ENCODE results near the gene ADAT2. TPM values are rescaled to one million over a fixed set of nuclear protein-coding genes. Genes with fewer than 3 reads are reported as not detected.
"Not testable (repeated sequence)": the region's sequence is repeated elsewhere in the genome, so short reads cannot be mapped to it uniquely, and the experiment has no call there.

ADAT2 gene
- total RNA-seq, 2 experiments from 2014 or later, result 19.4 to 20.1 TPM

GRCh38 chr6:143465546-143465945 lies 15.1 kb upstream of the ADAT2 start:
- ChIA-PET POLR2A (no interaction called here), CTCF (no interaction called here)
- peaks cover 24% of the 10 kb centered on the region for H3K36me3 Mint-ChIP-seq (ENCODE audit: low read depth)
- H3K27me3 Mint-ChIP-seq, result no peaks in the 10 kb centered on the region
- no peak overlapping the region for H3K4me3 Mint-ChIP-seq
- H3K4me1 Mint-ChIP-seq, result no peaks in the 10 kb centered on the region
- no peak for DNase-seq
- no peaks in the 10 kb centered on the region for H3K9me3 Mint-ChIP-seq
- no peak overlapping the region for H3K27ac Mint-ChIP-seq

DNA sequence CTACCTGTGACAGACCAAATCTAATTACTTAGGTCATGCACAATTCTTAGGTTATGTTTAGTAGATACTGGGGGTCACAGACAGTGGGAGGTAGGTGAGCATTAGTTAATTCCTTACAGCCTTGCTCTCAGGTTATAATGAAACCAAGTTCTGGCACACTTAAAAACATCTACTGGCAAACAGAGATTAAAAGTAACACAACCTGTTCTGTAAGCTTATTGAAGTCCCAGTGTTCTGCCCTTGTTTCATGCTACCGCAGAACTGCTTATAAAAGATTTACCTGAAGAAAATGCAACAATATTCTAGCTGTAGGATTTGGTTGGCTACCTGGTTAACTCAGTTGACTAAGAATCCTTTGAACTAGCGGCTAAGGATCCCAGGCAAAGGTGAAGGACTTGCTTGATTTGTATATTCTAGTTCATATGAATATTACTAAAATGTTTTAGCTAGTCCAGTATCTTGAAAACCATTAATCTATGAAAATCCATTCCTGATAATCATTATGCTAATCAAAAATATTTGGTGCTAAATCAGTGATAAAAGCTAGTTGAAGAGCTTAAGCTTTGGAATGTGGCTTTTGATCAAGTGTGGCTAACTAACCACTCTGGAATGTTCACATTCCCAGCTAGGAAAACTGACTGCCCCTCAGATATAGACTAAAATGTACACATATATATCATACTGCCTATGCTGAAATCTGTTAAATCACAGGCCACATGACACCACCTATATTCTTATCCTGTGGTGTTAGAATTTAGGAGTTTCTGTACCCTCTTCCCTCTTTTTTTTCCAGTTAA lies 7.3 kb upstream of the ADAT2 start:
- Mint-ChIP-seq H3K4me3 (no peak overlapping the region), H3K4me1 (peaks cover 11% of the 10 kb centered on the region), H3K36me3 (ENCODE audit: low read depth) (peaks cover 15% of the 10 kb centered on the region), H3K9me3 (no peaks in the 10 kb centered on the region), H3K27me3 (no peaks in the 10 kb centered on the region), H3K27ac (no peak overlapping the region)
- ChIA-PET POLR2A (no interaction called here), CTCF (interaction anchor here (1.1 kb wide), 1 partner anchor 30 kb away, joined by 4 read pairs; no protein-coding TSS in a partner anchor)
- no peak for DNase-seq

DNA sequence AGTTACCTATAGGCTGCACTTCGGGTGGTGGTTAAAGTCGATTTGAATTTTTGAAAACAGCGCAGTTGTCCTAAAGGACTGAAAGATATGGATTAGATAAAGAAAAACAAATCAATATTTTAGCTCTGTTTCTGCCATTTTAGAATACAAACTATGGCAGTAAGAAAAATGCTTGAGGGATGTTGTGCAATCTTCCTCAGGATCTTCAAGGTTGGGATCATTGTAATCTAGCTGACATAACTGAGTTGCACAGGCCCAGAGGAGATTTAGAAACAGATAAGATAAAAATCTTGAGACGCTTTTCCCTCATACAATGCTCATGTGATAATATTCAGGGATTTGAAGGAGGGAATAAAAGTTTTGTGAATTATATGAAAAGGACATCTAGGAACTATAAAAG lies 1.0 kb upstream of the ADAT2 start:
- peak overlapping the region; percentile 92 for H3K4me3 Mint-ChIP-seq
- H3K4me1 Mint-ChIP-seq, result peaks cover 40% of the 10 kb centered on the region
- ChIA-PET CTCF (interaction anchor here (1.3 kb wide), 1 partner anchor 392 kb away, joined by 4 read pairs; the partner anchor contains the start of gene LTV1), POLR2A (interaction anchor here (1.1 to 5.2 kb wide), 6 partner anchors 8 to 644 kb away, joined by 3 to 45 read pairs (median 6); partner anchors contain the start of gene SF3B5)
- peaks cover 3% of the 10 kb centered on the region for H3K36me3 Mint-ChIP-seq (ENCODE audit: low read depth)
- H3K9me3 Mint-ChIP-seq, result no peaks in the 10 kb centered on the region
- DNase-seq, result no peak
- H3K27ac Mint-ChIP-seq, result peak overlapping the region; percentile 92
- H3K27me3 Mint-ChIP-seq, result no peaks in the 10 kb centered on the region

GRCh38 chr6:143449714-143450452 lies 612 bp downstream of the ADAT2 start:
- no peaks in the 10 kb centered on the region for H3K9me3 Mint-ChIP-seq
- peak; percentile 40 for DNase-seq
- CTCF ChIA-PET, result interaction anchor here (0.7 to 1.2 kb wide), 6 partner anchors 8 to 125 kb away, joined by 3 to 7 read pairs (median 3); no protein-coding TSS in a partner anchor
- H3K4me3 Mint-ChIP-seq, result peak overlapping the region; percentile 92
- POLR2A ChIA-PET, result interaction anchor here (0.7 to 5.2 kb wide), 25 partner anchors 8 to 614 kb away, joined by 3 to 45 read pairs (median 5); partner anchors contain the start of genes FUCA2, HIVEP2 and LTV1
- peaks cover 40% of the 10 kb centered on the region for H3K4me1 Mint-ChIP-seq
- peak overlapping the region; percentile 92 for H3K27ac Mint-ChIP-seq
- peaks cover 3% of the 10 kb centered on the region for H3K36me3 Mint-ChIP-seq (ENCODE audit: low read depth)
- no peaks in the 10 kb centered on the region for H3K27me3 Mint-ChIP-seq

GRCh38 chr6:143449082-143449713 lies 1.3 kb downstream of the ADAT2 start:
- peak overlapping the region; percentile 92 for H3K27ac Mint-ChIP-seq
- H3K36me3 Mint-ChIP-seq (ENCODE audit: low read depth), result peaks cover 7% of the 10 kb centered on the region
- no peaks in the 10 kb centered on the region for H3K9me3 Mint-ChIP-seq
- DNase-seq, result no peak
- peak overlapping the region; percentile 92 for H3K4me3 Mint-ChIP-seq
- H3K4me1 Mint-ChIP-seq, result peaks cover 38% of the 10 kb centered on the region
- POLR2A ChIA-PET, result interaction anchor here (0.8 to 5.2 kb wide), 9 partner anchors 21 to 615 kb away, joined by 3 to 45 read pairs (median 6); partner anchors contain the start of genes FUCA2, HIVEP2 and LTV1
- no peaks in the 10 kb centered on the region for H3K27me3 Mint-ChIP-seq
- CTCF ChIA-PET, result interaction anchor here (0.9 kb wide), 1 partner anchor 21 kb away, joined by 3 read pairs; no protein-coding TSS in a partner anchor

GRCh38 chr6:143447865-143448264 lies 2.6 kb downstream of the ADAT2 start:
- not testable (repeated sequence) for H3K27me3 Mint-ChIP-seq, H3K4me3 Mint-ChIP-seq, H3K9me3 Mint-ChIP-seq, H3K27ac Mint-ChIP-seq, DNase-seq
- ChIA-PET POLR2A (interaction anchor here (1.9 kb wide), 1 partner anchor 19 kb away, joined by 5 read pairs; no protein-coding TSS in a partner anchor), CTCF (interaction anchor here (1.4 kb wide), 1 partner anchor 53 kb away, joined by 3 read pairs; no protein-coding TSS in a partner anchor)
- H3K36me3 Mint-ChIP-seq (ENCODE audit: low read depth), result peaks cover 14% of the 10 kb centered on the region
- H3K4me1 Mint-ChIP-seq, result peaks cover 35% of the 10 kb centered on the region

DNA sequence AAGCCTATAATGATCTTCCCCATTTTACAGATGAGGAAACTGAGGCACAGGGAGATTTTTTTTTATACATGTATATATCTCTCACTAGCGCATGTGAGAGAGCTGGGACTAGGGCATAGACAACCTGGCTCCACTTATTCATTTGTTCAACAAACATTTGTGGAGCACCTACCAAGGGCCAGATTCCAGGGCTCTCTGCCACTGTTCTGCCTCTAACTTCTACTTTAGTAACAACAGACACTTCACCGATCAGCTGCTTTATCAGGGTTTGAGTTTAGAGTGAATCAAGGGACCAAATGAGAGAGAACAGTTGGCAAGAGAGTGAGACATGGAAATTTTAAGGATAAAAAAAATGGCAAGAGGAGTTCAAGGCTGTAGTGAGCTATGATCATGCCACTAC lies 7.4 kb downstream of the ADAT2 start:
- CTCF ChIA-PET, result interaction anchor here (1.9 kb wide), 1 partner anchor 16 kb away, joined by 8 read pairs; no protein-coding TSS in a partner anchor
- POLR2A ChIA-PET, result interaction anchor here (1.1 to 2.5 kb wide), 4 partner anchors 8 to 496 kb away, joined by 3 to 20 read pairs (median 4); partner anchors contain the start of genes ADAT2, FUCA2 and PEX3
- Mint-ChIP-seq H3K4me3 (no peak overlapping the region), H3K27ac (no peak overlapping the region), H3K27me3 (no peaks in the 10 kb centered on the region), H3K9me3 (no peaks in the 10 kb centered on the region), H3K4me1 (peaks cover 36% of the 10 kb centered on the region), H3K36me3 (ENCODE audit: low read depth) (peaks cover 43% of the 10 kb centered on the region)
- DNase-seq, result no peak

- Mint-ChIP-seq H3K9me3 (no peaks in the 10 kb centered on the region), H3K4me1 (peaks cover 29% of the 10 kb centered on the region), H3K27me3 (no peaks in the 10 kb centered on the region), H3K27ac (peak overlapping the region; percentile 76), H3K4me3 (no peak overlapping the region), H3K36me3 (ENCODE audit: low read depth) (peaks cover 50% of the 10 kb centered on the region)
- no peak for DNase-seq
- POLR2A ChIA-PET, result interaction anchor here (0.6 to 2.5 kb wide), 6 partner anchors 9 to 495 kb away, joined by 3 to 20 read pairs (median 4); partner anchors contain the start of genes ADAT2, FUCA2 and PEX3
- CTCF ChIA-PET, result interaction anchor here (1.0 to 2.1 kb wide), 3 partner anchors 8 to 15 kb away, joined by 3 to 8 read pairs (median 7); partner anchors contain the start of genes ADAT2 and PEX3
These were observed 8.6 kb downstream of the ADAT2 start for GRCh38 chr6:143441680-143442545.

- Mint-ChIP-seq H3K27me3 (no peaks in the 10 kb centered on the region), H3K36me3 (ENCODE audit: low read depth) (peaks cover 56% of the 10 kb centered on the region), H3K27ac (peak overlapping the region; percentile 76), H3K9me3 (no peaks in the 10 kb centered on the region), H3K4me1 (peaks cover 28% of the 10 kb centered on the region), H3K4me3 (no peak overlapping the region)
- ChIA-PET CTCF (interaction anchor here (2.1 kb wide), 1 partner anchor 10 kb away, joined by 7 read pairs; the partner anchor contains the start of genes ADAT2 and PEX3), POLR2A (interaction anchor here (2.5 kb wide), 1 partner anchor 10 kb away, joined by 20 read pairs; the partner anchor contains the start of genes ADAT2 and PEX3)
- DNase-seq, result no peak
These were observed 9.5 kb downstream of the ADAT2 start for GRCh38 chr6:143441010-143441409.

GRCh38 chr6:143432588-143432987 lies 17.9 kb downstream of the ADAT2 start:
- no peak overlapping the region for H3K4me3 Mint-ChIP-seq
- ChIA-PET CTCF (interaction anchor here (1.4 kb wide), 1 partner anchor 740 kb away, joined by 3 read pairs; no protein-coding TSS in a partner anchor), POLR2A (no interaction called here)
- no peak for DNase-seq
- H3K27me3 Mint-ChIP-seq, result no peaks in the 10 kb centered on the region
- no peaks in the 10 kb centered on the region for H3K9me3 Mint-ChIP-seq
- no peak overlapping the region for H3K27ac Mint-ChIP-seq
- no peaks in the 10 kb centered on the region for H3K4me1 Mint-ChIP-seq
- H3K36me3 Mint-ChIP-seq (ENCODE audit: low read depth), result peaks cover 17% of the 10 kb centered on the region

GRCh38 chr6:143431226-143431625 lies 19.3 kb downstream of the ADAT2 start:
- no peak overlapping the region for H3K4me3 Mint-ChIP-seq
- H3K9me3 Mint-ChIP-seq, result no peaks in the 10 kb centered on the region
- no peaks in the 10 kb centered on the region for H3K27me3 Mint-ChIP-seq
- no peak overlapping the region for H3K27ac Mint-ChIP-seq
- CTCF ChIA-PET, result interaction anchor here (0.5 kb wide), 1 partner anchor 1223 kb away, joined by 3 read pairs; no protein-coding TSS in a partner anchor
- POLR2A ChIA-PET, result interaction anchor here (1.3 kb wide), 1 partner anchor 19 kb away, joined by 3 read pairs; the partner anchor contains the start of genes ADAT2 and PEX3
- H3K4me1 Mint-ChIP-seq, result peaks cover 1% of the 10 kb centered on the region
- H3K36me3 Mint-ChIP-seq (ENCODE audit: low read depth), result peaks cover 10% of the 10 kb centered on the region
- no peak for DNase-seq

Data from activated CD4-positive, alpha-beta memory T cell treated with anti-CD3 and anti-CD28 coated beads, Interleukin-2, amount 10 ng/mL, durations not matched to agents 7 days and 5 days (primary cell).